Measurements from ENCODE around the gene CLDND1.

GRCh38 chr3:98534168-98534567 lies 11.5 kb upstream of the CLDND1 start:
- TF ChIP-seq CTCF (IDR thresholded peaks at IDR 0.05) (no peak), POLR2A (IDR thresholded peaks at IDR 0.05) (no peak)
